ENCODE data around the gene FPGS.
"Not testable (repeated sequence)": the region's sequence is repeated elsewhere in the genome, so short reads cannot be mapped to it uniquely, and the experiment has no call there.

FPGS gene, protein sequence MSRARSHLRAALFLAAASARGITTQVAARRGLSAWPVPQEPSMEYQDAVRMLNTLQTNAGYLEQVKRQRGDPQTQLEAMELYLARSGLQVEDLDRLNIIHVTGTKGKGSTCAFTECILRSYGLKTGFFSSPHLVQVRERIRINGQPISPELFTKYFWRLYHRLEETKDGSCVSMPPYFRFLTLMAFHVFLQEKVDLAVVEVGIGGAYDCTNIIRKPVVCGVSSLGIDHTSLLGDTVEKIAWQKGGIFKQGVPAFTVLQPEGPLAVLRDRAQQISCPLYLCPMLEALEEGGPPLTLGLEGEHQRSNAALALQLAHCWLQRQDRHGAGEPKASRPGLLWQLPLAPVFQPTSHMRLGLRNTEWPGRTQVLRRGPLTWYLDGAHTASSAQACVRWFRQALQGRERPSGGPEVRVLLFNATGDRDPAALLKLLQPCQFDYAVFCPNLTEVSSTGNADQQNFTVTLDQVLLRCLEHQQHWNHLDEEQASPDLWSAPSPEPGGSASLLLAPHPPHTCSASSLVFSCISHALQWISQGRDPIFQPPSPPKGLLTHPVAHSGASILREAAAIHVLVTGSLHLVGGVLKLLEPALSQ

GRCh38 chr9:127802576-127803443 is at the start of gene FPGS:
FPGS (plus strand) TSS chr9:127802882; CDS start chr9:127802925, 43 bp downstream.
- H3K4me3 ChIP-seq (ENCODE audit: low read depth in 1 of 5, low read length in 5 of 5) = peak within 1 kb of the TSS; percentile 80 to 95 (median 85)
- no peaks in the 10 kb centered on the region for H3K9me3 ChIP-seq (ENCODE audit: control insufficient read depth in 5 of 5, low read length in 5 of 5)
- H3K9ac ChIP-seq (ENCODE audit: low read length in 5 of 5) = peak within 1 kb of the TSS; percentile 87 to 100 (median 97)
- H3K4me1 ChIP-seq (ENCODE audit: control insufficient read depth in 5 of 5, insufficient read depth in 5 of 5, low read length in 5 of 5) = peaks cover 6 to 31% (median 30%) of the 10 kb centered on the region in 5 donors
- peaks cover 0 to 22% (median 18%) of the 10 kb centered on the region in 5 donors for H3K36me3 ChIP-seq (ENCODE audit: control insufficient read depth in 5 of 5, insufficient read depth in 5 of 5, low read length in 5 of 5)
- H3K27ac ChIP-seq (ENCODE audit: low read depth, low read length) = peak within 1 kb of the TSS; percentile 97
- no peaks in the 10 kb centered on the region for H3K27me3 ChIP-seq (ENCODE audit: control insufficient read depth in 5 of 5, insufficient read depth in 4 of 5, low read length in 5 of 5)

- peaks cover 0 to 43% (median 0%) of the 10 kb centered on the region in 5 donors for H3K4me1 ChIP-seq (ENCODE audit: control insufficient read depth in 5 of 5, insufficient read depth in 5 of 5, low read length in 5 of 5)
- H3K9ac ChIP-seq (ENCODE audit: low read length in 5 of 5) = no peak overlapping the region
- no peak overlapping the region for H3K4me3 ChIP-seq (ENCODE audit: low read depth in 1 of 5, low read length in 5 of 5)
- no peak overlapping the region for H3K27ac ChIP-seq (ENCODE audit: low read depth, low read length)
- H3K9me3 ChIP-seq (ENCODE audit: control insufficient read depth in 5 of 5, low read length in 5 of 5) = no peaks in the 10 kb centered on the region
- peaks cover 0 to 46% (median 34%) of the 10 kb centered on the region in 5 donors for H3K36me3 ChIP-seq (ENCODE audit: control insufficient read depth in 5 of 5, insufficient read depth in 5 of 5, low read length in 5 of 5)
- peaks cover 5 to 17% (median 14%) of the 10 kb centered on the region in 5 donors for H3K27me3 ChIP-seq (ENCODE audit: control insufficient read depth in 5 of 5, insufficient read depth in 4 of 5, low read length in 5 of 5)
Observed at GRCh38 chr9:127753148-127753547, 49.5 kb upstream of the FPGS start.

- Histone ChIP-seq H3K4me1 (ENCODE audit: control insufficient read depth in 5 of 5, insufficient read depth in 5 of 5, low read length in 5 of 5) (peaks cover 0 to 47% (median 0%) of the 10 kb centered on the region in 5 donors), H3K9ac (ENCODE audit: low read length in 5 of 5) (peak overlapping the region in 1 of 5 donors; percentile 30), H3K4me3 (ENCODE audit: low read depth in 1 of 5, low read length in 5 of 5) (no peak overlapping the region), H3K27me3 (ENCODE audit: control insufficient read depth in 5 of 5, insufficient read depth in 4 of 5, low read length in 5 of 5) (peaks cover 5 to 17% (median 14%) of the 10 kb centered on the region in 5 donors), H3K27ac (ENCODE audit: low read depth, low read length) (no peak overlapping the region), H3K36me3 (ENCODE audit: control insufficient read depth in 5 of 5, insufficient read depth in 5 of 5, low read length in 5 of 5) (peaks cover 0 to 41% (median 32%) of the 10 kb centered on the region in 5 donors), H3K9me3 (ENCODE audit: control insufficient read depth in 5 of 5, low read length in 5 of 5) (no peaks in the 10 kb centered on the region)
Observed at GRCh38 chr9:127753622-127754021, 49.1 kb upstream of the FPGS start.

DNA sequence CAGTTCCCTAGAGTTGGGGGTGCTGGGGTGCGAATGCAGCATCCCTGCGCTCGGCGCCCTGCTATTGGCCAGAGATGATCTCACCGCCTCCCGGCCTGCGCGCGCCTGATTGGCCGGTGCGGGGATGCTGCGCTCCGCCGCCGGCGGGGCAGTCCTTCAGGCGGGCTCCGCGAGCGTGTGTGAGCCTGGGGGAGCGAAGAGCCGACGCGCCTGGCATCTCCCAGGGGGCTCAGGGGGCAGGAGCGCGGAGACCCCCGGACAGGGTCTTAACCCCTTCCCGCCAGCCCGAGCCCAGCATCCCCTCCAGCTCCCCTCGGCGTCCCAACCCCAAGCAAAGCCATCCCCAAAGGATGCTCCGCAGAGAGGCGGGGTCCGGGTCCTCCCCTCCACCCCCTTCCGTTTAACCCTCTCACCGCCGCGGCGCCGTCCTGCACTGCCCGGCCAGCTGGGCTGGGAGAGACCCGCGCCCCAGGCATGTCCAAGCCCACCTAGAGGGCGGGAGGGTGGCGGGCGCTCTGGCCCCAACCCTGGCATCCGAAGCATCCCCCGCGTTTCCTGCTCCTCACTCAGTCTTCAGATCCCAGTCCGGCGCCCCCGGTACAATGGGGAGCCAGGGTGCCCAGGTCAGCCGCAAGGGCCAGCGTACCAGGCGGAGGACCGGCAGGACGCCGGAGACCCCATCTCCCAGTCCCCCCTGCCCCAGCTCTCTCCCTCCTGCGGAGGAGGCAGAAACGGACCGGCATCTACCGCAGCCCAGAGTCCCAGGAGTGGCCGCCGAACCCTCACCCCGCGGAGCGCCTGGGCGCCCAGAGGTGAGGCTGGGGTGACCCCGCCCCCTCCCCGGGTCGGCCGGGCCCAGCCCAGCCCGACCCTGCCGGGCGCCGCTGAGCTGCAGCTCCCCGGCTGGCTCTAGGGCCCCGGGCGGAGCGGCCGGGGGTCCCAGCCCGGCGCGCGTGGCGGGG is 48.3 kb upstream of the FPGS start:
- peaks cover 0 to 53% (median 0%) of the 10 kb centered on the region in 5 donors for H3K4me1 ChIP-seq (ENCODE audit: control insufficient read depth in 5 of 5, insufficient read depth in 5 of 5, low read length in 5 of 5)
- H3K27ac ChIP-seq (ENCODE audit: low read depth, low read length) = no peak overlapping the region
- peak overlapping the region in 1 of 5 donors; percentile 30 for H3K9ac ChIP-seq (ENCODE audit: low read length in 5 of 5)

GRCh38 chr9:127755061-127756060 is 47.3 kb upstream of the FPGS start:
- H3K9ac ChIP-seq (ENCODE audit: low read length in 5 of 5) = no peak overlapping the region
- no peak overlapping the region for H3K27ac ChIP-seq (ENCODE audit: low read depth, low read length)
- peak overlapping the region in 1 of 5 donors; percentile 22 for H3K4me3 ChIP-seq (ENCODE audit: low read depth in 1 of 5, low read length in 5 of 5)
- H3K36me3 ChIP-seq (ENCODE audit: control insufficient read depth in 5 of 5, insufficient read depth in 5 of 5, low read length in 5 of 5) = peaks cover 0 to 29% (median 17%) of the 10 kb centered on the region in 5 donors
- H3K9me3 ChIP-seq (ENCODE audit: control insufficient read depth in 5 of 5, low read length in 5 of 5) = no peaks in the 10 kb centered on the region
- H3K4me1 ChIP-seq (ENCODE audit: control insufficient read depth in 5 of 5, insufficient read depth in 5 of 5, low read length in 5 of 5) = peaks cover 0 to 60% (median 0%) of the 10 kb centered on the region in 5 donors
- H3K27me3 ChIP-seq (ENCODE audit: control insufficient read depth in 5 of 5, insufficient read depth in 4 of 5, low read length in 5 of 5) = peaks cover 5 to 17% (median 14%) of the 10 kb centered on the region in 5 donors

More for the DNA sequence above, 48.3 kb upstream of the FPGS start:
- Histone ChIP-seq H3K36me3 (ENCODE audit: control insufficient read depth in 5 of 5, insufficient read depth in 5 of 5, low read length in 5 of 5) (peaks cover 0 to 37% (median 25%) of the 10 kb centered on the region in 5 donors), H3K27me3 (ENCODE audit: control insufficient read depth in 5 of 5, insufficient read depth in 4 of 5, low read length in 5 of 5) (peaks cover 5 to 17% (median 14%) of the 10 kb centered on the region in 5 donors), H3K9me3 (ENCODE audit: control insufficient read depth in 5 of 5, low read length in 5 of 5) (no peaks in the 10 kb centered on the region), H3K4me3 (ENCODE audit: low read depth in 1 of 5, low read length in 5 of 5) (no peak overlapping the region)

DNA sequence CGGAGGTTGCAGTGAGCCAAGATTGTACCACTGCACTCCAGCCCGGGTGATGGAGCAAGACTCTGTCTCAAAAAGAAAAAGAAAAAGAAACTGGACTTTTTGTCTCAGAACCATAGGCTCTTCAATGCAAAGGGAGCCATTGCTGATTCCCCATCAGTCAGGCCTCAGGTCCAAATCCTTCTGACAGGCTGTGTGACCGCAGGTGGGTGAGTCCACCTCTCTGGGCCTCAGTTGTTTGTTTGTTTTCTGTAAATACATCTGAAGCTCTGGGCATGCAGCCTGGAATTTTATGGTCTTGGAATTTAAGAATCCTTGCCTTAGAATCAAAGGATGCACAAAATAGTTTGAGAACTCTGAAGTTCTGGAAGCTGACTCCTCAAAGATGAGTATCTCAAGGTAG is 46.4 kb upstream of the FPGS start:
- Histone ChIP-seq H3K9ac (ENCODE audit: low read length in 5 of 5) (no peak overlapping the region), H3K9me3 (ENCODE audit: control insufficient read depth in 5 of 5, low read length in 5 of 5) (no peaks in the 10 kb centered on the region), H3K36me3 (ENCODE audit: control insufficient read depth in 5 of 5, insufficient read depth in 5 of 5, low read length in 5 of 5) (peaks cover 0 to 21% (median 8%) of the 10 kb centered on the region in 5 donors), H3K27ac (ENCODE audit: low read depth, low read length) (no peak overlapping the region), H3K4me1 (ENCODE audit: control insufficient read depth in 5 of 5, insufficient read depth in 5 of 5, low read length in 5 of 5) (peaks cover 0 to 68% (median 3%) of the 10 kb centered on the region in 5 donors), H3K27me3 (ENCODE audit: control insufficient read depth in 5 of 5, insufficient read depth in 4 of 5, low read length in 5 of 5) (peaks cover 5 to 17% (median 14%) of the 10 kb centered on the region in 5 donors), H3K4me3 (ENCODE audit: low read depth in 1 of 5, low read length in 5 of 5) (no peak overlapping the region)

GRCh38 chr9:127756776-127757175 is 45.9 kb upstream of the FPGS start:
- H3K36me3 ChIP-seq (ENCODE audit: control insufficient read depth in 5 of 5, insufficient read depth in 5 of 5, low read length in 5 of 5) = peaks cover 0 to 16% (median 8%) of the 10 kb centered on the region in 5 donors
- not testable (repeated sequence) for H3K27ac ChIP-seq (ENCODE audit: low read depth, low read length); H3K9ac ChIP-seq (ENCODE audit: low read length in 5 of 5); H3K4me3 ChIP-seq (ENCODE audit: low read depth in 1 of 5, low read length in 5 of 5); H3K9me3 ChIP-seq (ENCODE audit: control insufficient read depth in 5 of 5, low read length in 5 of 5)
- peaks cover 5 to 17% (median 14%) of the 10 kb centered on the region in 5 donors for H3K27me3 ChIP-seq (ENCODE audit: control insufficient read depth in 5 of 5, insufficient read depth in 4 of 5, low read length in 5 of 5)
- H3K4me1 ChIP-seq (ENCODE audit: control insufficient read depth in 5 of 5, insufficient read depth in 5 of 5, low read length in 5 of 5) = peaks cover 0 to 73% (median 3%) of the 10 kb centered on the region in 5 donors

GRCh38 chr9:127758843-127759242 is 43.8 kb upstream of the FPGS start:
- H3K4me3 ChIP-seq (ENCODE audit: low read depth in 1 of 5, low read length in 5 of 5) = no peak overlapping the region
- H3K4me1 ChIP-seq (ENCODE audit: control insufficient read depth in 5 of 5, insufficient read depth in 5 of 5, low read length in 5 of 5) = peaks cover 0 to 71% (median 17%) of the 10 kb centered on the region in 5 donors
- H3K9ac ChIP-seq (ENCODE audit: low read length in 5 of 5) = peak overlapping the region in 1 of 5 donors; percentile 28
- H3K27ac ChIP-seq (ENCODE audit: low read depth, low read length) = no peak overlapping the region
- H3K9me3 ChIP-seq (ENCODE audit: control insufficient read depth in 5 of 5, low read length in 5 of 5) = no peaks in the 10 kb centered on the region
- peaks cover 0 to 6% (median 3%) of the 10 kb centered on the region in 5 donors for H3K36me3 ChIP-seq (ENCODE audit: control insufficient read depth in 5 of 5, insufficient read depth in 5 of 5, low read length in 5 of 5)
- peaks cover 5 to 12% (median 9%) of the 10 kb centered on the region in 5 donors for H3K27me3 ChIP-seq (ENCODE audit: control insufficient read depth in 5 of 5, insufficient read depth in 4 of 5, low read length in 5 of 5)
